Measurements from ENCODE around the gene IL6R. TPM values are rescaled to one million over a fixed set of nuclear protein-coding genes. Genes with fewer than 3 reads are reported as not detected.
A peak's percentile ranks its signal among the peaks of the same experiment; 100 is the strongest.

The IL6R gene
- total RNA-seq, 1 donor from 2014 or later = 0.09 TPM

- DNase-seq (ENCODE audit: low read depth, low spot score) = no peak
- peaks cover 15% of the 10 kb centered on the region for H3K4me1 Mint-ChIP-seq
- no peak for TF ChIP-seq CTCF (conservative IDR thresholded peaks at IDR 0.05)
- H3K36me3 Mint-ChIP-seq (ENCODE audit: low read depth) = no peaks in the 10 kb centered on the region
- no peaks in the 10 kb centered on the region for H3K9me3 Mint-ChIP-seq
- H3K27me3 Mint-ChIP-seq (ENCODE audit: low read depth) = no peaks in the 10 kb centered on the region
- no peak overlapping the region for H3K4me3 Mint-ChIP-seq
- no peak overlapping the region for H3K27ac Mint-ChIP-seq (ENCODE audit: unreplicated experiment)
Measured at GRCh38 chr1:154478013-154478412, 72.9 kb downstream of the IL6R start.

- no peak overlapping the region for H3K4me3 Mint-ChIP-seq
- no peak overlapping the region for H3K27ac Mint-ChIP-seq (ENCODE audit: unreplicated experiment)
- H3K36me3 Mint-ChIP-seq (ENCODE audit: low read depth) = no peaks in the 10 kb centered on the region
- no peak for TF ChIP-seq CTCF (conservative IDR thresholded peaks at IDR 0.05)
- DNase-seq (ENCODE audit: low read depth, low spot score) = no peak
- H3K9me3 Mint-ChIP-seq = no peaks in the 10 kb centered on the region
- H3K27me3 Mint-ChIP-seq (ENCODE audit: low read depth) = no peaks in the 10 kb centered on the region
- H3K4me1 Mint-ChIP-seq = peaks cover 15% of the 10 kb centered on the region
Measured at GRCh38 chr1:154478639-154479038, 73.5 kb downstream of the IL6R start.

GRCh38 chr1:154479764-154480421 lies 74.8 kb downstream of the IL6R start:
- Mint-ChIP-seq H3K4me3 (no peak overlapping the region), H3K36me3 (ENCODE audit: low read depth) (no peaks in the 10 kb centered on the region)

GRCh38 chr1:154481053-154481452 lies 75.9 kb downstream of the IL6R start:
- Mint-ChIP-seq H3K4me1 (peaks cover 19% of the 10 kb centered on the region), H3K27ac (ENCODE audit: unreplicated experiment) (no peak overlapping the region), H3K4me3 (no peak overlapping the region), H3K36me3 (ENCODE audit: low read depth) (no peaks in the 10 kb centered on the region), H3K9me3 (no peaks in the 10 kb centered on the region), H3K27me3 (ENCODE audit: low read depth) (no peaks in the 10 kb centered on the region)
- TF ChIP-seq CTCF (conservative IDR thresholded peaks at IDR 0.05) = no peak
- no peak for DNase-seq (ENCODE audit: low read depth, low spot score)

More at GRCh38 chr1:154479764-154480421, 74.8 kb downstream of the IL6R start:
- no peaks in the 10 kb centered on the region for H3K27me3 Mint-ChIP-seq (ENCODE audit: low read depth)
- H3K27ac Mint-ChIP-seq (ENCODE audit: unreplicated experiment) = no peak overlapping the region
- H3K9me3 Mint-ChIP-seq = no peaks in the 10 kb centered on the region
- DNase-seq (ENCODE audit: low read depth, low spot score) = peak; percentile 81
- TF ChIP-seq CTCF (conservative IDR thresholded peaks at IDR 0.05) = peak; percentile 94
- H3K4me1 Mint-ChIP-seq = peaks cover 15% of the 10 kb centered on the region

- no peaks in the 10 kb centered on the region for H3K36me3 Mint-ChIP-seq (ENCODE audit: low read depth)
- H3K27ac Mint-ChIP-seq (ENCODE audit: unreplicated experiment) = no peak overlapping the region
- no peak for DNase-seq (ENCODE audit: low read depth, low spot score)
- no peaks in the 10 kb centered on the region for H3K9me3 Mint-ChIP-seq
- TF ChIP-seq CTCF (conservative IDR thresholded peaks at IDR 0.05) = no peak
- H3K4me3 Mint-ChIP-seq = no peak overlapping the region
- H3K27me3 Mint-ChIP-seq (ENCODE audit: low read depth) = no peaks in the 10 kb centered on the region
- H3K4me1 Mint-ChIP-seq = peaks cover 25% of the 10 kb centered on the region
Measured at GRCh38 chr1:154483941-154484803, 79.0 kb downstream of the IL6R start.
